ENCODE measurements around the gene SEPTIN6.

DNA sequence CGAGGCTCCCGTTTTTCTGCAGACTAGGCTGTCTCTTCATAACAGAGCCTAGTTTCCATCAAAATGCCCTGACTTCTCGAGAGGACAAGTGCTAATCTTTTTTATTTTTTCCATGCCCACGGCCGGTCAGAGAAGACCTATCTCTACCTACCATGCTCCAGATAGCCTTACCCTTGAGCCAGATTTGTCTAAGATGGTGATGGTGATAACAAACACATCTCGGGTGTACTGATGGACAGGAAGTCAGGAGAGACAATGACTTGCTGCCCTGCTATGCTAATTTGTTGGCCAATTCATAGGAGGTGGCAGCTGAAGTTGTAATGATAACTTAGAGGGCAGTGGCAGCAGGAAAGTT lies 44.6 kb downstream of the SEPTIN6 start:
- TF ChIP-seq, protein P1, sequence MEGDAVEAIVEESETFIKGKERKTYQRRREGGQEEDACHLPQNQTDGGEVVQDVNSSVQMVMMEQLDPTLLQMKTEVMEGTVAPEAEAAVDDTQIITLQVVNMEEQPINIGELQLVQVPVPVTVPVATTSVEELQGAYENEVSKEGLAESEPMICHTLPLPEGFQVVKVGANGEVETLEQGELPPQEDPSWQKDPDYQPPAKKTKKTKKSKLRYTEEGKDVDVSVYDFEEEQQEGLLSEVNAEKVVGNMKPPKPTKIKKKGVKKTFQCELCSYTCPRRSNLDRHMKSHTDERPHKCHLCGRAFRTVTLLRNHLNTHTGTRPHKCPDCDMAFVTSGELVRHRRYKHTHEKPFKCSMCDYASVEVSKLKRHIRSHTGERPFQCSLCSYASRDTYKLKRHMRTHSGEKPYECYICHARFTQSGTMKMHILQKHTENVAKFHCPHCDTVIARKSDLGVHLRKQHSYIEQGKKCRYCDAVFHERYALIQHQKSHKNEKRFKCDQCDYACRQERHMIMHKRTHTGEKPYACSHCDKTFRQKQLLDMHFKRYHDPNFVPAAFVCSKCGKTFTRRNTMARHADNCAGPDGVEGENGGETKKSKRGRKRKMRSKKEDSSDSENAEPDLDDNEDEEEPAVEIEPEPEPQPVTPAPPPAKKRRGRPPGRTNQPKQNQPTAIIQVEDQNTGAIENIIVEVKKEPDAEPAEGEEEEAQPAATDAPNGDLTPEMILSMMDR (IDR thresholded peaks at IDR 0.05; ENCODE audit: low read depth, low read length) = no peak
- no peak for TF ChIP-seq EZH2phosphoT487 (IDR thresholded peaks at IDR 0.05; ENCODE audit: low read depth)

Measured in OCI-LY3 (cell line).